PC-3 (cell line): Measurements from ENCODE around the gene GP5. TPM values are rescaled to one million over a fixed set of nuclear protein-coding genes. Genes with fewer than 3 reads are reported as not detected.

Experiments
- ATAC-seq: fragments of 200-7000 bp; cut with Tn5 transposase; 2 replicates; pipeline ENCODE4 v1.9.1; 2020; ENCODE audit warnings: mild to moderate bottlenecking, moderate library complexity
- BruUV-seq: library from RNA; stranded (reverse); fragments of 400-500 nt; replicated peaks from 2 replicates; lab custom pipeline; 2021; lab: Mats Ljungman, UMichigan
- CTCF ChIA-PET: fragments of 300-600 bp; sonication (Branson Sonifier 250); formaldehyde crosslinking; loops from one replicate; lab custom pipeline; 2022; ENCODE audit warnings: antibody characterized with exemption; lab: Charles Lee
- POLR2A ChIA-PET: fragments of 300-600 bp; sonication (Branson Sonifier 250); formaldehyde crosslinking; loops from one replicate; lab custom pipeline; 2022; ENCODE audit warnings: antibody characterized with exemption; ENCODE audit not compliant: unreplicated experiment; lab: Charles Lee
- DNase-seq: peaks from one replicate; pipeline ENCODE4 v3.0.0-alpha.2; 2015
- H2AFZ ChIP-seq: fragments of 300-600 bp; sonication (generic); 2 replicates; pipeline ENCODE4 v1.6.0; 2016; ENCODE audit warnings: antibody characterized with exemption, low read length
- H3F3A ChIP-seq: fragments of 300-600 bp; sonication (generic); one replicate; pipeline ENCODE4 v1.6.0; 2017; ENCODE audit warnings: antibody characterized with exemption, low read length, control low read depth, mild to moderate bottlenecking; ENCODE audit not compliant: unreplicated experiment
- H3K27ac ChIP-seq: fragments of 300-600 bp; sonication (generic); 2 replicates; pipeline ENCODE4 v1.5.1; 2016; ENCODE audit warnings: mild to moderate bottlenecking, low read length
- H3K27me3 ChIP-seq: fragments of 300-600 bp; sonication (generic); 2 replicates; pipeline ENCODE4 v1.6.1; 2016; ENCODE audit warnings: low read length, mixed read lengths
- H3K36me3 ChIP-seq: fragments of 300-600 bp; sonication (generic); 2 replicates; pipeline ENCODE4 v1.6.1; 2016; ENCODE audit warnings: low read depth, mixed run types, low read length, mixed read lengths
- H3K4me1 ChIP-seq: fragments of 300-600 bp; sonication (generic); 2 replicates; pipeline ENCODE4 v1.5.1; 2016; ENCODE audit warnings: low read length; ENCODE audit not compliant: insufficient read depth
- H3K4me2 ChIP-seq: fragments of 300-600 bp; sonication (generic); 2 replicates; pipeline ENCODE4 v1.6.0; 2016; ENCODE audit warnings: low read length
- H3K4me3 ChIP-seq: fragments of 300-600 bp; sonication (generic); 2 replicates; pipeline ENCODE4 v1.5.1; 2016; ENCODE audit warnings: mild to moderate bottlenecking, low read length, mixed read lengths
- H3K79me2 ChIP-seq: fragments of 300-600 bp; sonication (generic); 2 replicates; pipeline ENCODE4 v1.6.1; 2017; ENCODE audit warnings: low read length, mixed read lengths
- H3K9ac ChIP-seq: fragments of 300-600 bp; sonication (generic); 2 replicates; pipeline ENCODE4 v1.6.0; 2016; ENCODE audit warnings: mild to moderate bottlenecking, low read length
- H3K9me2 ChIP-seq: fragments of 300-600 bp; sonication (generic); replicated peaks from 2 replicates; pipeline ENCODE4 v1.6.1; 2016; ENCODE audit warnings: mixed run types, low read length, mixed read lengths
- H3K9me3 ChIP-seq: fragments of 300-600 bp; sonication (generic); 2 replicates; pipeline ENCODE4 v1.6.1; 2016; ENCODE audit warnings: low read length, mixed read lengths
- H4K20me1 ChIP-seq: fragments of 300-600 bp; sonication (generic); 2 replicates; pipeline ENCODE4 v1.6.1; 2016; ENCODE audit warnings: low read length, mixed read lengths
- CTCF ChIP-seq: fragments of 300-600 bp; sonication (generic); conservative IDR thresholded peaks from 2 replicates; pipeline ENCODE4 v1.5.1; 2017; ENCODE audit warnings: antibody characterized with exemption, low read depth, mild to moderate bottlenecking, low read length
- EZH2 ChIP-seq: fragments of 300-600 bp; sonication (generic); IDR thresholded peaks from one replicate; pipeline ENCODE4 v1.6.1; 2017; ENCODE audit warnings: antibody characterized with exemption, mild to moderate bottlenecking, low read length; ENCODE audit not compliant: unreplicated experiment
- EZH2phosphoT487 ChIP-seq: fragments of 300-600 bp; sonication (generic); IDR thresholded peaks from 2 replicates; pipeline ENCODE4 v1.6.1; 2018; ENCODE audit warnings: mild to moderate bottlenecking, antibody characterized with exemption, low read length, borderline replicate concordance
- intact Hi-C: fragments of 100-400 bp; cut with micrococcal nuclease; formaldehyde crosslinking; loops from 2 replicates; pipeline ENCODE4 v1.9.0; 2023
- total RNA-seq: library from RNA; depleted of rRNA; stranded (reverse); fragments of >200 nt; gene quantifications from 2 replicates; pipeline ENCODE4 v1.2.3, GENCODE V29; 2014

Gene GP5
- total RNA-seq, 1 experiment from 2014 or later = not detected

DNA sequence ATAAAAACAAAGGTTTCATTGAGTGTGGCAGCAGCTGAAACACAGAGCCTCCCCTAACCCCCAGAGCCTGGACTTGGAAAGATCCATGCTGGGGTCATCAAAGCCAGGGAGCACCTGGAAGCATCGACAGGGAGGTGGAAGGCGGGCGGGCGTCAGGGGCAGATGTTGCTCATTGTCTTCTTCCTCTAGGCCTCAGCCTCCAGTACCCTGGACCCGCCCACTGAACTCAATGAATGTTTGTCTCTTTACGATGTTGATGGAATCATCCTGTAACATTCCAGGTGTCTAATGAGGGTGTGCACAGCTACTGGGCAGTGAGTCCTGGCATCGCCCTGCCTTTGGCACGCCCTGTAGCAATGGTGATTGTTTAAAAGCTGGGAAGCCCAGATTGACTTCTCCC is 9.8 kb downstream of the GP5 start:
- no peak for DNase-seq
- CTCF ChIA-PET = no interaction called here

DNA sequence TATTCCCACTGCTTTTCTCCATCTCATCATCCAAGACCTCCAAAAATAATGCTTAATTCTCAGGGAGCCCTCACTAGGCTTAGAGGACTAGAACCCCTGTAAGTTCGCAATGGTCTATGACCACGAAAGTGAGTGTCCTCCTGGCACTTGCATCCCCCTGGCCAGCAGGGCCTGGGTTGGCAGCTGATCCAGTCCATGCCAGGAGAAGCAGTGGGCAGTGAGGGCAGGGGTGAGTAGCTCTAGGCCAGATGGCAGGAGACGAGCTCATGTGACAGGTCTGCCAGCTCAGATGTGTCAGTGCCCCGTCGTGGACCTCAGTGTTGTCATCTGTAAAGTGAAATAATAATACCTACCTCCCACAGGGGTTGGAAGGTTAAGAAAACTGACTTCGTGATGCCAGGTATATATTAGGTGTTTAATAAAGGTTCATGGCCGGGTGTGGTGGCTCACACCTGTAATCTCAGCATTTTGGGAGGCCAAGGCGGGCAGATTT is 11.1 kb downstream of the GP5 start:
- H3K9me3 ChIP-seq = no peaks in the 10 kb centered on the region
- H2AFZ ChIP-seq = no peak overlapping the region
- no peaks in the 10 kb centered on the region for H3K9me2 ChIP-seq
- ChIA-PET CTCF (no interaction called here), POLR2A (no interaction called here)
- DNase-seq (no peak), ATAC-seq (no peak)
- BruUV-seq = no TSS peak
- no peaks in the 10 kb centered on the region for H3F3A ChIP-seq
- H3K4me2 ChIP-seq = no peak overlapping the region
- H4K20me1 ChIP-seq = no peaks in the 10 kb centered on the region
- no peak overlapping the region for H3K27ac ChIP-seq
- H3K36me3 ChIP-seq = no peaks in the 10 kb centered on the region
- intact Hi-C loops = no loop called here
- H3K27me3 ChIP-seq = peaks cover 19% of the 10 kb centered on the region
- no peak overlapping the region for H3K9ac ChIP-seq
- no peak overlapping the region for H3K4me3 ChIP-seq
- TF ChIP-seq CTCF = no peak
- TF ChIP-seq EZH2phosphoT487 = no peak
- no peak for TF ChIP-seq EZH2
- H3K4me1 ChIP-seq = no peaks in the 10 kb centered on the region
- no peaks in the 10 kb centered on the region for H3K79me2 ChIP-seq

More for the DNA sequence above, 9.8 kb downstream of the GP5 start:
- H3K4me3 ChIP-seq = no peak overlapping the region
- BruUV-seq = no TSS peak
- no peak for ATAC-seq
- H3K9ac ChIP-seq = no peak overlapping the region
- H3K9me3 ChIP-seq = no peaks in the 10 kb centered on the region
- no peak for TF ChIP-seq CTCF
- TF ChIP-seq EZH2 = no peak
- no peak for TF ChIP-seq EZH2phosphoT487
- H3K4me2 ChIP-seq = no peak overlapping the region
- no peak overlapping the region for H2AFZ ChIP-seq
- H3K27ac ChIP-seq = no peak overlapping the region
- H3K36me3 ChIP-seq = no peaks in the 10 kb centered on the region
- no peaks in the 10 kb centered on the region for H3F3A ChIP-seq
- no peaks in the 10 kb centered on the region for H3K9me2 ChIP-seq
- H3K27me3 ChIP-seq = peaks cover 19% of the 10 kb centered on the region
- POLR2A ChIA-PET = no interaction called here
- no peaks in the 10 kb centered on the region for H3K79me2 ChIP-seq
- H3K4me1 ChIP-seq = no peaks in the 10 kb centered on the region
- H4K20me1 ChIP-seq = no peaks in the 10 kb centered on the region
- intact Hi-C loops = no loop called here

- Histone ChIP-seq H4K20me1 (no peaks in the 10 kb centered on the region), H3K9ac (no peak overlapping the region), H2AFZ (no peak overlapping the region), H3K4me1 (no peaks in the 10 kb centered on the region), H3K9me2 (no peaks in the 10 kb centered on the region), H3K9me3 (no peaks in the 10 kb centered on the region), H3F3A (no peaks in the 10 kb centered on the region), H3K79me2 (no peaks in the 10 kb centered on the region), H3K4me3 (no peak overlapping the region), H3K36me3 (no peaks in the 10 kb centered on the region), H3K27me3 (peaks cover 19% of the 10 kb centered on the region), H3K4me2 (no peak overlapping the region), H3K27ac (no peak overlapping the region)
- intact Hi-C loops = no loop called here
- TF ChIP-seq CTCF (no peak), EZH2 (no peak), EZH2phosphoT487 (no peak)
- no TSS peak for BruUV-seq
- ChIA-PET CTCF (interaction anchor here (0.6 kb wide), 1 partner anchor 43 kb away, joined by 3 read pairs; no protein-coding TSS in a partner anchor), POLR2A (no interaction called here)
- ATAC-seq (no peak), DNase-seq (no peak)
These were observed 11.8 kb downstream of the GP5 start for GRCh38 chr3:194387276-194387675.
